AG08396 (cell line): Measurements from ENCODE around the gene WDR18.

Experiments
- DNase-seq: peaks from one replicate; pipeline ENCODE4 v3.0.0; 2012; ENCODE audit warnings: low spot score, mixed read lengths

The WDR18 gene

GRCh38 chr19:991932-992669, 8.0 kb downstream of the WDR18 start:
- no peak for DNase-seq

GRCh38 chr19:992670-993055, 8.5 kb downstream of the WDR18 start:
- no peak for DNase-seq

- DNase-seq: no peak
These were observed 9.3 kb downstream of the WDR18 start for GRCh38 chr19:993361-993830.

GRCh38 chr19:993831-994393, 9.8 kb downstream of the WDR18 start:
- no peak for DNase-seq

GRCh38 chr19:994516-994915, 10.4 kb downstream of the WDR18 start:
- DNase-seq: no peak

GRCh38 chr19:995051-995827, 11.1 kb downstream of the WDR18 start:
- DNase-seq: no peak

- peak; percentile 76 for DNase-seq
These were observed 12.1 kb downstream of the WDR18 start for GRCh38 chr19:996051-996838.

GRCh38 chr19:998064-998463, 13.9 kb downstream of the WDR18 start:
- no peak for DNase-seq

- no peak for DNase-seq
These were observed 15.2 kb downstream of the WDR18 start for GRCh38 chr19:999379-999719.

- peak; percentile 90 for DNase-seq
These were observed 15.9 kb downstream of the WDR18 start, which contains the start of gene GRIN3B for GRCh38 chr19:1000095-1000494. GRIN3B (plus strand) TSS chr19:1000419; CDS start chr19:1000438, 19 bp downstream.

GRCh38 chr19:1000591-1001537, 16.7 kb downstream of the WDR18 start:
- no peak for DNase-seq

- DNase-seq: peak; percentile 82
These were observed 17.5 kb downstream of the WDR18 start for GRCh38 chr19:1001538-1002166.

GRCh38 chr19:1002600-1002999, 18.5 kb downstream of the WDR18 start:
- DNase-seq: no peak

GRCh38 chr19:1003283-1003682, 19.1 kb downstream of the WDR18 start:
- no peak for DNase-seq

- DNase-seq: no peak
These were observed 20.2 kb downstream of the WDR18 start for GRCh38 chr19:1004204-1004802.

- no peak for DNase-seq
These were observed 20.9 kb downstream of the WDR18 start for GRCh38 chr19:1004803-1005664.

- DNase-seq: no peak
These were observed 22.7 kb downstream of the WDR18 start for GRCh38 chr19:1006711-1007398.

GRCh38 chr19:1007399-1008251, 23.5 kb downstream of the WDR18 start:
- DNase-seq: no peak
